Measurements from ENCODE around the gene THRA. TPM values are rescaled to one million over a fixed set of nuclear protein-coding genes. Genes with fewer than 3 reads are reported as not detected.

Gene THRA
- total RNA-seq, 1 donor from 2014 or later: 1.6 TPM

DNA sequence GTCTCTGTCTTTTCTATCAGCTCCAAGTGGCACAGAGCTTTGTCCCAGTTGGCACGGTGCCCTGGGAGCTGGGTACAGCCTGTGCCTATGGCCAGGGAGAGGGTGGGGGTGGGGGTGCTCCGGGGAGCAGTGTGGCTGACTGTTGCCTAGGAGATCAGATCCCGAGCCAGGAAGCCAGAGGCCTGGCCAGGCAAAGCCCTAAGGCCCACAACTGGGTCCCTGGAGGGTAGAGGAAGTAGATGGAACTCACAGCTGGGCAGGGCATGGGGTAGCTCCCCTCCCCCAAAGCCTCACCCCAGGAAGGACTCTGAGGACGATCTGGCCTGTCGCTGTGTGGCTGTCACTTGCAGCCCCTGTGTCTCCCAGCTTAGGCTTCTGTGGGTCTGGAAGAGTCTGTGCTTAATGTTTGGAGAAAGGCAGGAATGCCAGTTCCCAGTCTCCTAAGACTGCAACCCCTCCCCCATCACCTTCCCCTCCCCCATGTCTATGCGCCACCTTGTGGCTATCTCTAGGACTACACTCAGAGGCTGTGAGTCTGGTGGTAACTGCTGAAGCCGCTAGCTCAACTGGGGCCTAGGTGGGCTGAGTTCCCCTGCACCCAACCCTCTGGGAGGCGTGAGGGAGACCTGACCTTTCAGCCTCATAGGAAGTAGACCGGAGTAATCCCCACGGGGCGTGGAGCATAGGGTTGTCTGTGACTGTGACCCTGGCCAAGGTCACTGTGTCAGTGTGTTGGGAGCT lies 12.6 kb downstream of the THRA start:
- intact Hi-C loops (cut with micrococcal nuclease): loop anchor here (1.0 kb wide), 5 partner anchors 12 to 62 kb away; partner anchors contain the start of gene MED24

GRCh38 chr17:40075942-40076498 lies 13.3 kb downstream of the THRA start:
- intact Hi-C loops (cut with micrococcal nuclease): loop anchor here (1.0 kb wide), 5 partner anchors 13 to 63 kb away; partner anchors contain the start of gene MED24

DNA sequence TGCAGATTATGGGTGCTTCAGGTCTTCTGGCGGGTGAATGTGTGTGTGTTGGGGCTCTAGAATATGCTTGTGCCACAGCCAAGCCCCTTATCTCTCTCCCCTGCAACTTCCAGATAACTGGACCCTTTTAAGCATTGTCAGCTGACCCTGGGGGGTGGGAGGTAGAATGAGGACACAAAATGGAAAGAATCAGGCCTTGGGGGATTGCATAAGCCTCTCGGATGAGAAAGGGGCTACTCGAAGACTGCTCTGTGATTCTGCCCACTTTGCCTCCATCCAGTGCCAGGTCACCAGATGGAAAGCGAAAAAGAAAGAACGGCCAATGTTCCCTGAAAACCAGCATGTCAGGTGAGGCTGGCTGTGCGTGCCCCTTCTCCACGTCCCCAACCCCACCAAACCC lies 13.8 kb downstream of the THRA start:
- intact Hi-C loops (cut with micrococcal nuclease): no loop called here

DNA sequence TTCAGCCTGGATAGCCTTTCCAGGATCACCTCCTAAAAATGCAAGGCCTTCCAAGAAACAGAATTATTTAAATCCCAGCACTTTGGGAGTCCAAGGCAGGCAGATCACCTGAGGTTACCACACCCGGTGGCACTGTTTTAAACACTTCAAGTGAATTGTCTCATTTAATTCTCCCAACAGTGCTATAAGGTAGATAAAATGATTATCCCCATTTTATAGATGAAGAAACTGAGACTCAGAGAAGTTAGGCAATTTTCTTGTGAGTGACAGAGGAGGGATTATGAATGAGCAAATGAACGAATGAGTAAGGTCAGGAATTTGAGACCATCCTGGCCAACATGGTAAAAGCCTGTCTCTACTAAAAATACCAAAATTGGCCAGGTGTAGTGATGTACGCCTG lies 16.8 kb downstream of the THRA start:
- intact Hi-C loops (cut with micrococcal nuclease): no loop called here

- intact Hi-C loops (cut with micrococcal nuclease): no loop called here
Measured at GRCh38 chr17:40084477-40084876, 21.7 kb downstream of the THRA start.

GRCh38 chr17:40086150-40087044 lies 23.6 kb downstream of the THRA start:
- intact Hi-C loops (cut with micrococcal nuclease): loop anchor here (1.0 kb wide), 1 partner anchor 73 kb away; no protein-coding TSS in a partner anchor

- intact Hi-C loops (cut with micrococcal nuclease): no loop called here
Measured at GRCh38 chr17:40087049-40087794, 24.5 kb downstream of the THRA start.

- intact Hi-C loops (cut with micrococcal nuclease): no loop called here
Measured at GRCh38 chr17:40087903-40088718, 25.3 kb downstream of the THRA start.

- intact Hi-C loops (cut with micrococcal nuclease): no loop called here
Measured at GRCh38 chr17:40089077-40089895, 26.5 kb downstream of the THRA start.

GRCh38 chr17:40090237-40091119 lies 27.7 kb downstream of the THRA start:
- intact Hi-C loops (cut with micrococcal nuclease): no loop called here

DNA sequence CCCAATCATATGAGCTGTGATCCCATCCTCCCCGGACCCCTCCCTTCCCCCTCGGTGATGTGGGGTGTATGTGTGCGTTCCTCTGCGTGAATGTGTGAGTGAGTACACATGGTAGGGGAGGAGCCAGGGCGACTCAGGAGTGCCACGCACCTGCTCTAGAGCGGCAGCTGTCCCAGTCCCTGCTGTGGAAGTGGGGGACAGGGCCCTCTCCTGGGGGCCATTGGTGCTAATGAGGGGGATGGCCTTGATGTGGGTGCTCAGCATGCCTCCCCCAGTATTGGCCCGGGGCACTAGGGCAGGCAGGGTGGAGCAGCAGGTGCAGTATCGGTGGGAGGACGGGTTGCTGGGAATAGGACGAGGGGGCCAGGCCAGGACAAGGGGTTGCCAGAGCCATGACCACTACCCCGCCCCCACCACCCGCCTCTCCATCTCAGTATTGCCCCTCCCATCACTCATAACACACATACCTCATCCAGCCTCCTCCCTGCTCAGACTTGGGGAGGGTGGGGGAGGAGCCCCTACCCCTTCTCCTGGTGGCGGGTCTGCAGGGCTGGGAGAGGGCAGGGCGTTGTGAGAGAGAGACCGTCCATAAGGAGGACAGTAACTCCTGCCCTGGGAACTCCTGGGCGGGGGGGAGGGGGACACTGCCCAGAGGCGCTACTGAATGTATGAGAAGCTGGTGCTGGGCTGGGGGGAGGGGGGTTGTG lies 29.1 kb downstream of the THRA start:
- intact Hi-C loops (cut with micrococcal nuclease): no loop called here

DNA sequence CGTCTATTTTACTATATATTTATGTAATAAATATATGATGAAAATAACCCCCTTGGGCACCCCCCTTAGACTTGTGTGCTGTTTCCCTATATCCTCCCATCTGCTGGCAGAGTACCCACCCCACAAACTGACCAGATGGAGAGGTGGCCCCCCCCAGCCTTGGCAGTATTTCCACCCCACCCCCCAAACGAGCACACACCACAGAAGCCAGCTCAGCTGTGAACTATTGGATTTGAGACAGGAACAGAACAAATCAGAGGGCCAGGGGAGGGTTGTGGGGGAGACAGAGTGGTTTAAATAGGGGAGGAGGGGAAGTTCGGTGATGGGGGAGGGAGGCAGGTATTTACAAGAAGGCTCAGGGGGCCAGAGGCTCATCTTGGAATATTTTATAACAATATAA lies 29.8 kb downstream of the THRA start:
- intact Hi-C loops (cut with micrococcal nuclease): no loop called here

DNA sequence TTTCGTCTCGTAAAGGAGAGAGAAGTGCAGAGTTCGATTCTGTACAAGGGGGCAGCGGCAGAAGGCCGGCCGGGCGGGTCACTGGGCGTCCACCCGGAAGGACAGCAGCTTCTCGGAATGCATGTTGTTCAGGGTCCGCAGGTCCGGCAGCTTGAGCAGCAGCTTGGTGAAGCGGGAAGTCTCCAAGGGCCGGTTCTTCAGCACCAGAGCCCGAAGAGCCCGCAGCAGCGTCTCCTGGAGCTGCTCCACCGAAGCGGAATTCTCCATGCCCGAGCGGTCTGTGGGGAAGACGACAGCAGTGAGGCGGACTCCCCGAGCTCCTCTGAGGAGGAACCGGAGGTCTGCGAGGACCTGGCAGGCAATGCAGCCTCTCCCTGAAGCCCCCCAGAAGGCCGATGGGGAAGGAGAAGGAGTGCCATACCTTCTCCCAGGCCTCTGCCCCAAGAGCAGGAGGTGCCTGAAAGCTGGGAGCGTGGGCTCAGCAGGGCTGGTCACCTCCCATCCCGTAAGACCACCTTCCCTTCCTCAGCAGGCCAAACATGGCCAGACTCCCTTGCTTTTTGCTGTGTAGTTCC lies 30.3 kb downstream of the THRA start:
- intact Hi-C loops (cut with micrococcal nuclease): no loop called here

DNA sequence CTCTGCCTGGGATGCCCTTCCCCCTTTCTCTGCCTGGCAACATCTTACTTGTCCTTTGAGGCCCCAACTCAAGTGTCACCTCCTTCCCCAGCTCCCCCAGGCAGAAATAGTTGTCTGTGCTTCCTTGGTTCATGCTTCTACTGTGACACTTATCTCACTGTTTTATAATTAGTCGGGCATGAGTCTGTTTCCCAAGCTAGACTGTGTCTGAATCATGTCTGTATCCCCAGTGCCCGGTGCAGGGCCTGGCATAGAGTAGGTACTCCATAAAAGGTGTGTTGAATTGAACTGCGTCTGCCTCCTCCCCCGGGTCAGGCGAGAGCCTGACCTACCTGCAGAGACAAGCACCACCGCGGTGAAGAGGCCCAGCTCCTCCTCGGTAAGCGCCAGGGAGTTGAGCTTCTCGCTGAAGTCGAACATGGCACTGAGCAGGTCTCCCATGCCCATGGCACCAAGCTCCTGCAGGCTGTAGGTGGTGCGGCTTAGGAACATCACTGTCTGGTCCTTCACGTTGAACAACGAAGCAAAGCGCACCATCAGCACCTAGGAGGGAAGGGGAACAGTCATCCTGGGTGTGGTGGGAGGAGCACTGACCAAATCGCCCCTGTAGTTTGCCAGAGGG lies 30.9 kb downstream of the THRA start:
- intact Hi-C loops (cut with micrococcal nuclease): no loop called here

- intact Hi-C loops (cut with micrococcal nuclease): loop anchor here (5.0 kb wide), 2 partner anchors 222 to 1582 kb away; no protein-coding TSS in a partner anchor
Measured at GRCh38 chr17:40094874-40095273, 32.1 kb downstream of the THRA start.

- intact Hi-C loops (cut with micrococcal nuclease): loop anchor here (5.0 kb wide), 2 partner anchors 222 to 1582 kb away; no protein-coding TSS in a partner anchor
Measured at GRCh38 chr17:40095351-40095943, 32.7 kb downstream of the THRA start.

All from T-helper 1 cell treated with Interleukin-12 subunit alpha and Interleukin-12 subunit beta and Interleukin-4 antibody, amounts not matched to agents 30 ng/mL and 1 ng/mL, for 36 hours (primary cell).